ENCODE data around the gene GJB5. TPM values are rescaled to one million over a fixed set of nuclear protein-coding genes. Genes with fewer than 3 reads are reported as not detected.

GJB5 gene
- total and polyA plus RNA-seq, 2 of the 8 experiments (the other 6 are each of a cell fraction or from before 2014, with no cell fraction given), result 0.86 to 3.1 TPM

GRCh38 chr1:34744851-34745250 lies 10.0 kb upstream of the GJB5 start:
- Histone ChIP-seq H3K14ac (ENCODE audit: insufficient read length) (no peak overlapping the region), H3K4me3 (ENCODE audit: extremely low read depth in 1 of 4, insufficient read depth in 2 of 4, low read depth in 3 of 4, low read length in 4 of 4) (no peak overlapping the region), H3K9me3 (ENCODE audit: insufficient read depth in 2 of 2, low read depth in 1 of 2, low read length in 1 of 2) (no peaks in the 10 kb centered on the region), H3K4me1 (replicated peaks in 1 of 4; ENCODE audit: control insufficient read depth in 3 of 4, insufficient read depth in 4 of 4, low read length in 3 of 4) (peaks cover 0 to 3% (median 1%) of the 10 kb centered on the region in 4 experiments), H3K36me3 (ENCODE audit: control insufficient read depth in 2 of 4, insufficient read depth in 4 of 4, low read length in 3 of 4) (no peaks in the 10 kb centered on the region), H2AFZ (ENCODE audit: low read length) (no peak overlapping the region), H3K27me3 (replicated peaks in 1 of 4; ENCODE audit: control insufficient read depth in 3 of 4, extremely low read depth in 1 of 4, insufficient read depth in 3 of 4, low read length in 3 of 4) (peaks cover 0 to 13% (median 5%) of the 10 kb centered on the region in 4 experiments; a peak in 5 of 7 replicates), H2BK5ac (ENCODE audit: low read depth, low read length) (no peak overlapping the region), H4K20me1 (replicated peaks in 1 of 2; ENCODE audit: control insufficient read depth in 1 of 2, insufficient read depth in 2 of 2, low read length in 2 of 2) (no peaks in the 10 kb centered on the region), H2BK120ac (replicated peaks; ENCODE audit: low read depth, low read length) (no peak overlapping the region), H3K4me2 (ENCODE audit: insufficient read depth in 1 of 2, low read depth in 2 of 2, low read length in 2 of 2) (no peak overlapping the region), H3K27ac (ENCODE audit: low read depth, low read length) (no peak overlapping the region), H2BK12ac (ENCODE audit: low read depth, low read length) (no peak overlapping the region), H3K4ac (replicated peaks; ENCODE audit: insufficient read length, low read depth, low read length) (no peak overlapping the region), H3K23ac (ENCODE audit: insufficient read length) (no peak overlapping the region), H2AK5ac (ENCODE audit: low read depth, low read length) (no peak overlapping the region), H4K8ac (ENCODE audit: extremely low read depth, insufficient read depth, low read length) (no peak overlapping the region), H3K79me1 (ENCODE audit: low read depth, low read length) (no peaks in the 10 kb centered on the region), H3K9ac (replicated peaks in 1 of 4; ENCODE audit: extremely low read depth in 1 of 4, low read depth in 3 of 4, low read length in 3 of 4) (no peak overlapping the region), H2BK20ac (ENCODE audit: low read length) (no peak overlapping the region), H2BK15ac (ENCODE audit: low read length) (no peak overlapping the region), H4K5ac (ENCODE audit: insufficient read length, low read depth, low read length) (no peak overlapping the region), H4K91ac (replicated peaks; ENCODE audit: insufficient read length, low read length) (no peak overlapping the region), H3K18ac (ENCODE audit: extremely low read depth, low read length) (no peak overlapping the region), H3K23me2 (ENCODE audit: low read depth, low read length) (no peaks in the 10 kb centered on the region; the same call in 1 of the 2 replicates), H3K79me2 (ENCODE audit: control insufficient read depth in 1 of 2, insufficient read depth in 2 of 2, low read length in 2 of 2) (no peaks in the 10 kb centered on the region), H3K56ac (replicated peaks; ENCODE audit: insufficient read length, low read depth, low read length) (no peak overlapping the region)
- ChIA-PET CTCF (ENCODE audit: partially characterized antibody) (interaction anchor here (0.7 to 5.4 kb wide), 20 partner anchors 7 to 624 kb away, joined by 3 to 42 read pairs (median 5); partner anchors contain the start of genes GJB4 and GJB5), POLR2A (ENCODE audit: partially characterized antibody) (interaction anchor here (1.1 to 1.7 kb wide), 2 partner anchors 12 to 18 kb away, joined by 3 read pairs; no protein-coding TSS in a partner anchor)
- DNase-seq (ENCODE audit: low read depth in 1 of 2, low spot score in 2 of 2), result no peak
- TF ChIP-seq CBX8 (IDR thresholded peaks at IDR 0.05; ENCODE audit: borderline replicate concordance, low read depth, low read length), result no peak
- no peak for FAIRE-seq
- 74% methylated on average over 3 of the region's 3 CpGs; no CpG with 5 or more reads in 1 of the 2 experiments for WGBS, 2 experiments (ENCODE audit: extremely low coverage in 1 of 2, insufficient coverage in 1 of 2, insufficient read length in 1 of 2, insufficient replicate concordance in 2 of 2, low coverage in 1 of 2, low lambda C conversion rate in 2 of 2, missing lambda C conversion rate in 1 of 2)

All from H1 (cell line).